Keratinocyte (primary cell): ENCODE measurements around the gene CHRNA10.

ENCODE experiments used
- EZH2 ChIP-seq: IDR thresholded peaks from one replicate; pipeline ENCODE4 v1.6.1; 2012; ENCODE audit warnings: inconsistent platforms, mild to moderate bottlenecking, low read length, moderate library complexity
- TF ChIP-seq, protein P1 (sequence below), 3 experiments: IDR thresholded peaks in 1 of 3; conservative IDR thresholded peaks in 1 of 3; optimal IDR thresholded peaks in 1 of 3; 2 replicates in 2 of 3; 3 replicates in 1 of 3; pipeline versions ENCODE3 to v1.5.1; 2011; ENCODE audit warnings: low read length in 3 of 3, mild to moderate bottlenecking in 3 of 3, moderate library complexity in 2 of 3, control low read depth in 1 of 3, inconsistent platforms in 1 of 3; ENCODE audit not compliant: insufficient read depth in 2 of 3; ENCODE audit errors: extremely low read depth in 1 of 3

DNA sequence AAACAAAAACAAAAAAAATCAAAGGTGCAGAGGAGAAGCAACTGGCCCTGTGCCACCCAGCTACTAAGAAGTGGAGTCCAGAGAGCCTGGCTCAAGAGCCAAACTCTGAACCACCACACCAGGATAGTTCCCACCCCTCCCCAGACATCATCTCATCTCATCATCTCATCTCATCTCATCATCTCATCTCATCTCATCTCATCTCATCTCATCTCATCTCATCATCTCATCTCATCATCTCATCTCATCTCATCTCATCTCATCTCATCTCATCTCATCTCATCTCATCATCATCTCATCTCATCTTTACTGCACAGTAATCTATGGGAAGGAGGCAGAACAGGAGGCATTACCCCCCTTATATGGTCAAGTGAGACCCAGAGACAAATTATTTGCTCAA is 8.3 kb downstream of the CHRNA10 start:
- TF ChIP-seq, protein P1, sequence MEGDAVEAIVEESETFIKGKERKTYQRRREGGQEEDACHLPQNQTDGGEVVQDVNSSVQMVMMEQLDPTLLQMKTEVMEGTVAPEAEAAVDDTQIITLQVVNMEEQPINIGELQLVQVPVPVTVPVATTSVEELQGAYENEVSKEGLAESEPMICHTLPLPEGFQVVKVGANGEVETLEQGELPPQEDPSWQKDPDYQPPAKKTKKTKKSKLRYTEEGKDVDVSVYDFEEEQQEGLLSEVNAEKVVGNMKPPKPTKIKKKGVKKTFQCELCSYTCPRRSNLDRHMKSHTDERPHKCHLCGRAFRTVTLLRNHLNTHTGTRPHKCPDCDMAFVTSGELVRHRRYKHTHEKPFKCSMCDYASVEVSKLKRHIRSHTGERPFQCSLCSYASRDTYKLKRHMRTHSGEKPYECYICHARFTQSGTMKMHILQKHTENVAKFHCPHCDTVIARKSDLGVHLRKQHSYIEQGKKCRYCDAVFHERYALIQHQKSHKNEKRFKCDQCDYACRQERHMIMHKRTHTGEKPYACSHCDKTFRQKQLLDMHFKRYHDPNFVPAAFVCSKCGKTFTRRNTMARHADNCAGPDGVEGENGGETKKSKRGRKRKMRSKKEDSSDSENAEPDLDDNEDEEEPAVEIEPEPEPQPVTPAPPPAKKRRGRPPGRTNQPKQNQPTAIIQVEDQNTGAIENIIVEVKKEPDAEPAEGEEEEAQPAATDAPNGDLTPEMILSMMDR (optimal IDR thresholded peaks at IDR 0.05 in 1 of 3, IDR thresholded peaks at IDR 0.05 in 1 of 3, conservative IDR thresholded peaks at IDR 0.05 in 1 of 3; ENCODE audit: extremely low read depth in 1 of 3, insufficient read depth in 2 of 3, low read length in 3 of 3), result no peak
- TF ChIP-seq EZH2, result no peak
